AG04450 (cell line): Measurements from ENCODE around the gene ABHD11. TPM values are rescaled to one million over a fixed set of nuclear protein-coding genes. Genes with fewer than 3 reads are reported as not detected.
A peak's percentile ranks its signal among the peaks of the same experiment; 100 is the strongest.
"Not testable (repeated sequence)": the region's sequence is repeated elsewhere in the genome, so short reads cannot be mapped to it uniquely, and the experiment has no call there.

Experiments used
- CTCF ChIA-PET: fragments of 300-600, 350-600 bp; formaldehyde crosslinking; extraction: SDS; loops from one replicate; lab custom pipeline; 2022; ENCODE audit warnings: antibody characterized with exemption, inconsistent platforms; lab: Charles Lee
- POLR2A ChIA-PET: fragments of 350-600 bp; formaldehyde crosslinking; extraction: SDS; loops from one replicate; lab custom pipeline; 2021; ENCODE audit warnings: antibody characterized with exemption, inconsistent platforms; lab: Yijun Ruan, JAX
- DNase-seq: peaks from one replicate; pipeline ENCODE4 v3.0.0-alpha.2; 2011; ENCODE audit warnings: low read depth, low spot score
- H3K27ac ChIP-seq: one replicate; pipeline ENCODE4 v1.5.1; 2012; ENCODE audit warnings: low read depth, low read length, control low read depth
- H3K27me3 ChIP-seq: one replicate; pipeline ENCODE4 v1.6.0; 2012; ENCODE audit warnings: low read length; ENCODE audit not compliant: control insufficient read depth, insufficient read depth
- H3K4me3 ChIP-seq: 2 replicates; pipeline ENCODE4 v1.5.1; 2011; ENCODE audit warnings: mild to moderate bottlenecking, low read depth, low read length, control low read depth
- H3K9me3 ChIP-seq: 2 replicates; pipeline ENCODE4 v1.5.1; 2012; ENCODE audit warnings: low read length; ENCODE audit not compliant: control insufficient read depth, insufficient read depth
- CTCF ChIP-seq: IDR thresholded peaks from 2 replicates; pipeline ENCODE4 v1.5.1; 2011; ENCODE audit warnings: low read depth, low read length, control low read depth, inconsistent platforms
- polyA plus RNA-seq: library from polyadenylated mRNA; depleted of rRNA; stranded (reverse); fragments of >200 nt; gene quantifications from 2 replicates; pipeline ENCODE4 v1.2.3, GENCODE V29; 2011

Gene ABHD11
- polyA plus RNA-seq, 1 experiment: 5.1 TPM

GRCh38 chr7:73721377-73721817, 17.2 kb downstream of the ABHD11 start:
- no peak overlapping the region for H3K4me3 ChIP-seq
- no peak overlapping the region for H3K27ac ChIP-seq
- peaks cover 6% of the 10 kb centered on the region for H3K27me3 ChIP-seq
- POLR2A ChIA-PET: no interaction called here
- DNase-seq: no peak
- no peak for TF ChIP-seq CTCF
- H3K9me3 ChIP-seq: no peaks in the 10 kb centered on the region; the same call in 1 of the 2 replicates
- CTCF ChIA-PET: interaction anchor here (1.0 kb wide), 1 partner anchor 115 kb away, joined by 3 read pairs; no protein-coding TSS in a partner anchor

GRCh38 chr7:73720443-73720842, 18.2 kb downstream of the ABHD11 start:
- POLR2A ChIA-PET: interaction anchor here (0.7 kb wide), 1 partner anchor 22 kb away, joined by 4 read pairs; no protein-coding TSS in a partner anchor
- CTCF ChIA-PET: interaction anchor here (1.0 kb wide), 1 partner anchor 113 kb away, joined by 6 read pairs; no protein-coding TSS in a partner anchor
- DNase-seq, H3K27me3 ChIP-seq, H3K27ac ChIP-seq, H3K9me3 ChIP-seq, H3K4me3 ChIP-seq: not testable (repeated sequence)

GRCh38 chr7:73719806-73720169, 18.8 kb downstream of the ABHD11 start:
- peaks cover 6% of the 10 kb centered on the region for H3K27me3 ChIP-seq
- CTCF ChIA-PET: interaction anchor here (1.0 kb wide), 1 partner anchor 113 kb away, joined by 6 read pairs; no protein-coding TSS in a partner anchor
- no peaks in the 10 kb centered on the region; the same call in 1 of the 2 replicates for H3K9me3 ChIP-seq
- no peak for TF ChIP-seq CTCF
- POLR2A ChIA-PET: interaction anchor here (0.7 to 1.0 kb wide), 4 partner anchors 12 to 131 kb away, joined by 3 to 4 read pairs (median 3); no protein-coding TSS in a partner anchor
- no peak for DNase-seq
- no peak overlapping the region for H3K27ac ChIP-seq
- peak overlapping the region; percentile 58 for H3K4me3 ChIP-seq

- TF ChIP-seq CTCF: no peak
- peak within 1 kb of the TSS; percentile 76 for H3K4me3 ChIP-seq
- H3K27me3 ChIP-seq: peaks cover 6% of the 10 kb centered on the region
- ChIA-PET CTCF (interaction anchor here (1.0 kb wide), 1 partner anchor 112 kb away, joined by 6 read pairs; no protein-coding TSS in a partner anchor), POLR2A (interaction anchor here (0.6 to 1.0 kb wide), 4 partner anchors 10 to 132 kb away, joined by 3 to 4 read pairs (median 3); no protein-coding TSS in a partner anchor)
- H3K27ac ChIP-seq: no peak within 1 kb of the TSS
- no peaks in the 10 kb centered on the region; the same call in 1 of the 2 replicates for H3K9me3 ChIP-seq
- DNase-seq: no peak
Measured at GRCh38 chr7:73718905-73719805, 19.4 kb downstream of the ABHD11 start, which contains the start of gene STX1A. Gene STX1A, minus strand, starts transcription at chr7:73719669. Its CDS starts 38 bp downstream, at chr7:73719631.

GRCh38 chr7:73718438-73718881, 20.1 kb downstream of the ABHD11 start:
- ChIA-PET POLR2A (interaction anchor here (1.3 kb wide), 1 partner anchor 132 kb away, joined by 3 read pairs; no protein-coding TSS in a partner anchor), CTCF (interaction anchor here (1.0 kb wide), 1 partner anchor 112 kb away, joined by 3 read pairs; no protein-coding TSS in a partner anchor)
- TF ChIP-seq CTCF: no peak
- Histone ChIP-seq H3K27me3 (peaks cover 6% of the 10 kb centered on the region), H3K9me3 (no peaks in the 10 kb centered on the region; the same call in 1 of the 2 replicates), H3K4me3 (peak overlapping the region; percentile 76), H3K27ac (peak overlapping the region; percentile 39)
- no peak for DNase-seq
